Fibroblast of the aortic adventitia (primary cell): ENCODE results near the gene CDK5RAP2. TPM values are rescaled to one million over a fixed set of nuclear protein-coding genes. Genes with fewer than 3 reads are reported as not detected.

Experiments
- DNase-seq: peaks from one replicate; pipeline ENCODE4 v3.0.0-alpha.2; 2010; ENCODE audit warnings: low read depth
- H3K4me3 ChIP-seq: 2 replicates; pipeline ENCODE4 v1.5.1; 2011; ENCODE audit warnings: low read depth, mild to moderate bottlenecking, control low read depth, low read length, moderate library complexity
- total RNA-seq: library from RNA; depleted of rRNA; stranded (reverse); fragments of >200 nt; gene quantifications from 2 replicates; pipeline ENCODE4 v1.2.3, GENCODE V29; 2012; ENCODE audit warnings: low replicate concordance
- TF ChIP-seq, protein P1 (sequence below): IDR thresholded peaks from 2 replicates; pipeline ENCODE4 v1.5.1; 2011; ENCODE audit warnings: mild to moderate bottlenecking, low read length, control low read depth, inconsistent platforms; ENCODE audit not compliant: insufficient read depth

CDK5RAP2 gene
- total RNA-seq, 1 donor: 36.8 TPM

- DNase-seq: no peak
- H3K4me3 ChIP-seq: no peak overlapping the region
- TF ChIP-seq, protein P1, sequence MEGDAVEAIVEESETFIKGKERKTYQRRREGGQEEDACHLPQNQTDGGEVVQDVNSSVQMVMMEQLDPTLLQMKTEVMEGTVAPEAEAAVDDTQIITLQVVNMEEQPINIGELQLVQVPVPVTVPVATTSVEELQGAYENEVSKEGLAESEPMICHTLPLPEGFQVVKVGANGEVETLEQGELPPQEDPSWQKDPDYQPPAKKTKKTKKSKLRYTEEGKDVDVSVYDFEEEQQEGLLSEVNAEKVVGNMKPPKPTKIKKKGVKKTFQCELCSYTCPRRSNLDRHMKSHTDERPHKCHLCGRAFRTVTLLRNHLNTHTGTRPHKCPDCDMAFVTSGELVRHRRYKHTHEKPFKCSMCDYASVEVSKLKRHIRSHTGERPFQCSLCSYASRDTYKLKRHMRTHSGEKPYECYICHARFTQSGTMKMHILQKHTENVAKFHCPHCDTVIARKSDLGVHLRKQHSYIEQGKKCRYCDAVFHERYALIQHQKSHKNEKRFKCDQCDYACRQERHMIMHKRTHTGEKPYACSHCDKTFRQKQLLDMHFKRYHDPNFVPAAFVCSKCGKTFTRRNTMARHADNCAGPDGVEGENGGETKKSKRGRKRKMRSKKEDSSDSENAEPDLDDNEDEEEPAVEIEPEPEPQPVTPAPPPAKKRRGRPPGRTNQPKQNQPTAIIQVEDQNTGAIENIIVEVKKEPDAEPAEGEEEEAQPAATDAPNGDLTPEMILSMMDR: no peak
Measured at GRCh38 chr9:120545701-120546550, 34.0 kb downstream of the CDK5RAP2 start.

GRCh38 chr9:120544441-120544840 is 35.5 kb downstream of the CDK5RAP2 start:
- TF ChIP-seq, protein P1: no peak
- H3K4me3 ChIP-seq: no peak overlapping the region
- peak; percentile 11 for DNase-seq

DNA sequence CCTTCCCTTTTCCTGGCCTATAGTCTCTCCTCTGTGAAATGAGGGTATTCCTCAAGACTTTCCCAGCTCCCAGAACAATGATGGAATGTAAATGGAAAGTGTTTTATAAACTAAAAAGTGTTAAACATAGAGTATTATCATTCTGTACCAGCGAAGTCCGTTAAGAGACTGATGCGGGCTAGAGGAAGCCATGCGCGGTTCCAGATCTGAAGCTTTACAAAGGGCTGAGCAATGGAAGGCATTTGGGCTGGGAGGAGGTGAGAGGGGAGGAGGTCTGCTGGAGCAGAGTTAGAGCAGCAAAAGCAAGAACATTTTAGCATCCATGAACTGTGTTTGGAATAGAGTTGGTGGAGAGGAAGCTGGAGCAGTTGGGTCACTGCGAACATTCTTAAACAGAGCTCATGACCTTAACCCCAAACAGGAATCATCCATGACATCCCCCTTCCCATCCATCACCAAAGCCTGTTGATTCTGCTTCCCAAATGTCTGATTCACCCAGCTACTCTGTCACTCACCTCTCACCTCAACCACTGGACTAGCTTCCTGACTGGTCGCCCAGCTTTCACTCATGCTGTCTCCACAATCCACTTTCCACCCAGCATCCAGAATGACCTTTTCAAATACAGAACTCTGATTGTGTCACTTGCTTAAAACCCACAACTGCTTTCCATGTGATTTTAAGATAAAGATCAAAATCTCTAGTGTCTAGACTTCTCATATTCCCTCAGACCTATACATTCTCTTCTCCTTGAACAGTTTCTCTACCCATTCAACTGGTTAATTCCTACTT is 37.1 kb downstream of the CDK5RAP2 start:
- DNase-seq: no peak
- H3K4me3 ChIP-seq: no peak overlapping the region
- TF ChIP-seq, protein P1: no peak

DNA sequence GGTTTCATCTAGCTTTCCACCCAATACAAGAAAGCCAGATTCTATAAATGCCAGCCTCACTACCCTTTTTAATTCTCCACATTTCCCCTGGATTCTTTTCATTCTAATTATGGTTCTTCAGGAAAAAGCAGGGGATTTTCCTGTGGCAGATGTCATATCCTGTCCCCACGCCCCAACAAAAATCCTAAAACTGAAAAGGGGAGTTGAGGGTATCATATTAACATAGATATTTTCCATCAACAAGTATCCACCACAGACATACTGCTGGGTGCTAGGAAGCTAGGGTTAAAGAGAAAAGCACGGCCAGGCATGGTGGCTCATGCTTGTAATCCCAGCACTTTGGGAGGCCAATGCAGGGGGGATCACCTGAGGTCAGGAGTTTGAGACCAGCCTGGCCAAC is 38.0 kb downstream of the CDK5RAP2 start:
- H3K4me3 ChIP-seq: no peak overlapping the region
- no peak for DNase-seq
- TF ChIP-seq, protein P1: no peak

DNA sequence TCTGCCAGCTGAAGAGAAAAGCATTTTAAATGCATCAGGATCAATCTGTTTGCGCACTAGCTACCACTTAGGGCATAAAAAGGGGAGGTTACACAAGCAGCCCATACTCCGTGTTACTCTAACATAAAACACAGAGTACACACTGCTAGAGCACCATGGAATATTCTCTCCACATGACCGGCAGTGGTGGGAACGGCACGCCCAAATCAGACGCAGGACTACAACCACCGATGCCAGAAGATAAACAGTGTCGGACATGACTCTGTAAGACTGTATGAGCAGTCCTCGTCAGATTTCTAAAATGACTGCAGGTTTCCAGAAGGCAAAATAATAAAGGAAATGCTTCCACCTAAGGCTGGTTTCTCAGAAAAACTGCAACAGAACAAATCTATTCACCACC is 40.0 kb downstream of the CDK5RAP2 start:
- DNase-seq: peak; percentile 8
- TF ChIP-seq, protein P1: no peak
- H3K4me3 ChIP-seq: no peak overlapping the region

DNA sequence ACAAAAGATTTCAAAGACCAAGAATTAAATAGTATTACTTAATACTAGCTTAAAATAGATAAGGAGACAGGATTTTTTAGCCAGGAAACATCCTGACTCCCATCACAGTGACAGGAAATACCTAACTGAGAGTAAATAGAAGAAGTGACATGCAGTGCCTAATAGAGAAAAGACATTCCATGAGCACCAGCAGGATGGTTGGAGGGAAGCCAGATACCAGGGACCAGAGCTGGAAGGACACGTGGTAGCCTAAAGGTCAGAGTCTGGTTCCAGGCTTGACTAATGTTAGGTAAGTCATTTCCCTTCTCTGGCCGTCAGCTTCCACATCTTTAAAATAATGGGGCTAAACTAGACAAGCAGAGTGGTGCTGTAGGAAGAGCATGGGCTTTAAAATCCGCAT is 41.6 kb downstream of the CDK5RAP2 start:
- DNase-seq: peak; percentile 12
- TF ChIP-seq, protein P1: no peak
- no peak overlapping the region for H3K4me3 ChIP-seq
